Measurements from ENCODE around the gene SCLT1.

DNA sequence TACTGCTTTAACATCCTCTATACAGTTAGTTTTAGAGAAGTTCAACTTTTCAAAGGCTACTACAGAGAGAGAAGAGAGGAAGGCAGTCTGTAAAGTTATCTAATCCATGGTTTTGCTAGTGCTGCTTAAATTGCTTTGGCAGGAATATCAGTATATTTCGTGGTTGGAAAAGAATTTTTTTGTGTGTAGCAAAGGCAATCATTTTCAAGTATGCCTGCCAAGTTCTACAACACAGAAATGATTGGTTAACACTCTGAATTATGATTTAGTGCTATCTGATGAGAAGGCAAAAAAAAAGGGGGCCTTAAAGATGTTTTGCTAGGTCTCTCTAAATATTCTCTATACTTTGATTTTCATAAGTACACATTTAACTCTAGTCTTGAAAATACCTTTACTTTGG, 150.7 kb downstream of the SCLT1 start:
- TF ChIP-seq, protein P1, sequence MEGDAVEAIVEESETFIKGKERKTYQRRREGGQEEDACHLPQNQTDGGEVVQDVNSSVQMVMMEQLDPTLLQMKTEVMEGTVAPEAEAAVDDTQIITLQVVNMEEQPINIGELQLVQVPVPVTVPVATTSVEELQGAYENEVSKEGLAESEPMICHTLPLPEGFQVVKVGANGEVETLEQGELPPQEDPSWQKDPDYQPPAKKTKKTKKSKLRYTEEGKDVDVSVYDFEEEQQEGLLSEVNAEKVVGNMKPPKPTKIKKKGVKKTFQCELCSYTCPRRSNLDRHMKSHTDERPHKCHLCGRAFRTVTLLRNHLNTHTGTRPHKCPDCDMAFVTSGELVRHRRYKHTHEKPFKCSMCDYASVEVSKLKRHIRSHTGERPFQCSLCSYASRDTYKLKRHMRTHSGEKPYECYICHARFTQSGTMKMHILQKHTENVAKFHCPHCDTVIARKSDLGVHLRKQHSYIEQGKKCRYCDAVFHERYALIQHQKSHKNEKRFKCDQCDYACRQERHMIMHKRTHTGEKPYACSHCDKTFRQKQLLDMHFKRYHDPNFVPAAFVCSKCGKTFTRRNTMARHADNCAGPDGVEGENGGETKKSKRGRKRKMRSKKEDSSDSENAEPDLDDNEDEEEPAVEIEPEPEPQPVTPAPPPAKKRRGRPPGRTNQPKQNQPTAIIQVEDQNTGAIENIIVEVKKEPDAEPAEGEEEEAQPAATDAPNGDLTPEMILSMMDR (conservative IDR thresholded peaks at IDR 0.05; ENCODE audit: low read length): no peak
- TF ChIP-seq EZH2phosphoT487 (IDR thresholded peaks at IDR 0.05; ENCODE audit: borderline replicate concordance): no peak

Data from Loucy (cell line).